AG04449 (cell line): ENCODE data around the gene HEPH.
"Not testable (repeated sequence)": the region's sequence is repeated elsewhere in the genome, so short reads cannot be mapped to it uniquely, and the experiment has no call there.

Experiments used
- CTCF ChIA-PET: fragments of 350-600 bp; formaldehyde crosslinking; extraction: SDS; loops from one replicate; lab custom pipeline; 2021; ENCODE audit warnings: antibody characterized with exemption; lab: Yijun Ruan, JAX
- POLR2A ChIA-PET: fragments of 400-600, 350-600 bp; formaldehyde crosslinking; extraction: SDS; loops from one replicate; lab custom pipeline; 2020; ENCODE audit warnings: antibody characterized with exemption, inconsistent platforms; lab: Yijun Ruan, JAX
- DNase-seq: peaks from one replicate; pipeline ENCODE4 v3.0.0-alpha.2; 2010; ENCODE audit warnings: low read depth, low spot score
- H3K4me3 ChIP-seq: 2 replicates; pipeline ENCODE4 v1.5.1; 2011; ENCODE audit warnings: low read depth, mild to moderate bottlenecking, control low read depth, low read length
- CTCF ChIP-seq: IDR thresholded peaks from one replicate; pipeline ENCODE4 v1.5.1; 2011; ENCODE audit warnings: mild to moderate bottlenecking, moderate library complexity, low read length, control low read depth, inconsistent platforms; ENCODE audit not compliant: insufficient read depth; ENCODE audit errors: missing control alignments

Gene HEPH

GRCh38 chrX:66200050-66200664 is 36.1 kb downstream of the HEPH start:
- no peak overlapping the region for H3K4me3 ChIP-seq
- CTCF ChIA-PET: interaction anchor here (9.0 kb wide), 1 partner anchor 530 kb away, joined by 156 read pairs; no protein-coding TSS in a partner anchor
- DNase-seq: no peak
- TF ChIP-seq CTCF: no peak
- POLR2A ChIA-PET: no interaction called here

GRCh38 chrX:66200855-66201795 is 37.1 kb downstream of the HEPH start:
- DNase-seq: no peak
- ChIA-PET CTCF (interaction anchor here (2.2 to 9.0 kb wide), 2 partner anchors 13 to 529 kb away, joined by 7 to 156 read pairs; no protein-coding TSS in a partner anchor), POLR2A (no interaction called here)
- TF ChIP-seq CTCF: no peak
- H3K4me3 ChIP-seq: no peak overlapping the region

GRCh38 chrX:66203114-66203513 is 39.1 kb downstream of the HEPH start:
- POLR2A ChIA-PET: no interaction called here

GRCh38 chrX:66221856-66222255 is 57.8 kb downstream of the HEPH start:
- ChIA-PET POLR2A (no interaction called here), CTCF (no interaction called here)
- no peak overlapping the region for H3K4me3 ChIP-seq
- DNase-seq: no peak
- no peak for TF ChIP-seq CTCF

More at GRCh38 chrX:66203114-66203513, 39.1 kb downstream of the HEPH start:
- CTCF ChIA-PET: interaction anchor here (9.0 kb wide), 1 partner anchor 527 kb away, joined by 156 read pairs; no protein-coding TSS in a partner anchor
- no peak for TF ChIP-seq CTCF
- no peak overlapping the region for H3K4me3 ChIP-seq
- DNase-seq: no peak

- H3K4me3 ChIP-seq: no peak overlapping the region
- no peak for TF ChIP-seq CTCF
- ChIA-PET CTCF (no interaction called here), POLR2A (no interaction called here)
- no peak for DNase-seq
These were observed 68.2 kb downstream of the HEPH start for GRCh38 chrX:66232296-66232695.

- ChIA-PET POLR2A (no interaction called here), CTCF (no interaction called here)
- no peak overlapping the region for H3K4me3 ChIP-seq
- TF ChIP-seq CTCF: no peak
- no peak for DNase-seq
These were observed 69.2 kb downstream of the HEPH start for GRCh38 chrX:66233209-66233608.

- CTCF ChIA-PET, DNase-seq, H3K4me3 ChIP-seq, POLR2A ChIA-PET: not testable (repeated sequence)
These were observed 69.9 kb downstream of the HEPH start for GRCh38 chrX:66233904-66234303.
